GM19328 (cell line): ENCODE measurements around the gene YTHDC2.
A peak's percentile ranks its signal among the peaks of the same experiment; 100 is the strongest.

Experiments used
- ATAC-seq: cut with Tn5 transposase; IDR thresholded peaks from one replicate; pipeline ENCODE4 v1.9.1; 2021; ENCODE audit warnings: mild to moderate bottlenecking, moderate library complexity; ENCODE audit not compliant: unreplicated experiment

YTHDC2 gene

DNA sequence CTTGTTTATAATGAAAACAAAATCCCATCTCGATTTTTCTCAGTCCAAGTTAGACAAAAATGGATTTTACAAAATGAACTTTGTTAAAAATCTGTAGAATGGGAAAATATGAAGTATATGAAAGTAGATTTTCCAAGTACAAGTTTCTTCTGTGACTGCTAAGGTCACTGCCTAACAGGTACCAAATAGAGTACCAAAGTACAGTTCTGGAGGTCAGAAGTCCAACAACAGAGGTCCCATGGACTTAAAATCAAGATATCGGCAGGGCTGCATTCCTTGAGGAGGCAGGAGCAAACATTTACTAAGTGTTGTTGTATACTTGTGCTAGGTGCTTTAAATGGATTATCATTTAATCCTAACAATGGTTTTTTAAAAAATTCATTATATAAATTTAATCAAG lies 5.9 kb downstream of the YTHDC2 start:
- no peak for ATAC-seq

DNA sequence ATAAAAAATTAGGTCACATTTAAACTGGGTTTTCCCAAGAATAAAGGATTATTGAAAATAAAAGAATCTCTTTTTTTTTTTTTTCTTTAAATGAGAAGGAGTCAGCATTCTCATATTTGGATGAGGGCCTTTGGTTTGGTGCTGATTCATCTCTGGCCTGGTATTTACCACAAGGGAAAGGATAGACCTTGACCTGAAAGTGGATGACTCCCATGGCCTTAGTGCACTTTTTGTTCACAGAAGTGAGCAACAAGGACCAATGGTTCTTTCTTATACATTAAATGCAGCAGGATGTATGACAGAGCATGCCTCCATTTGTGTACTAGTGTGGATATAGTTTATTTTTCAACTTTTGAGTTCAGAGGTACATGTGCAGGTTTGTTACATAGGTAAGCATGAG lies 6.9 kb downstream of the YTHDC2 start:
- peak; percentile 39 for ATAC-seq

DNA sequence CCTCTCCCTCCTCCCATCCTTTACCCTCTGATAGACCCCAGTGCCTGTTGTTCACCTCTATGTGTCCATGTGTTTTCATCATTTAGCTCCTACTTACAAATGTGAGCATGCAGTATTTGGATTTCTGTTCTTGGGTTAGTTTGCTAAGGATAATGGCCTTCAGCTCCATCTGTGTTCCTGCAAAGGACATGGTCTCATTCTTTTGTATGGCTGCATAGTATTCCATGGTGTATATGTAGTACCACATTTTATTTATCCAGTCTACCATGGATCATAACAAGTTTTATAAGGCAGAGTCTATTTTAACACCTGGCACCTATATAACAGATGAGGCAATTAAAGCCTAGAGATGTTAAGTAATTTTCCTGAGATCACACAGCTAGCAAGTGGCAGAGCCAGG lies 7.4 kb downstream of the YTHDC2 start:
- no peak for ATAC-seq

- no peak for ATAC-seq
Measured at GRCh38 chr5:113523168-113523567, 9.7 kb downstream of the YTHDC2 start.

GRCh38 chr5:113524927-113525326 lies 11.4 kb downstream of the YTHDC2 start:
- ATAC-seq, result peak; percentile 64

GRCh38 chr5:113526421-113526820 lies 12.9 kb downstream of the YTHDC2 start:
- ATAC-seq, result no peak

DNA sequence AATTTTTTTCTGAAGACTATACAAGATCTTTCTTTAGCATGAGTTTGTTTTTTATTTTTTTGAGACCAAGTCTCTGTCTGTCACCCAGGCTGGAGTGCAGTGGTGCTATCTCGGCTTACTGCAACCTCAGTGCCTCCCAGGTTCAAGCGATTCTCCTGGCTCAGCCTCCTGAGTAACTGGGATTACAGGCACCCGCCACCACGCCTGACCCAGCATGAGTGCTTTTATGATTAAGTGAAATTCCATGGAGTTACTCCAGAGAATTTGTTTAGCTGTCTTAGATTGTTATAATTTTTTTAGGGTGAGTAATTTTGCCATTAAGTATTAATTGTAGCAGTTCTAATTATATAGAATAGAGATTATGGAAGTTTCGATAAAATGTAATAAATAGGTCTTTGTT lies 14.3 kb downstream of the YTHDC2 start:
- no peak for ATAC-seq

DNA sequence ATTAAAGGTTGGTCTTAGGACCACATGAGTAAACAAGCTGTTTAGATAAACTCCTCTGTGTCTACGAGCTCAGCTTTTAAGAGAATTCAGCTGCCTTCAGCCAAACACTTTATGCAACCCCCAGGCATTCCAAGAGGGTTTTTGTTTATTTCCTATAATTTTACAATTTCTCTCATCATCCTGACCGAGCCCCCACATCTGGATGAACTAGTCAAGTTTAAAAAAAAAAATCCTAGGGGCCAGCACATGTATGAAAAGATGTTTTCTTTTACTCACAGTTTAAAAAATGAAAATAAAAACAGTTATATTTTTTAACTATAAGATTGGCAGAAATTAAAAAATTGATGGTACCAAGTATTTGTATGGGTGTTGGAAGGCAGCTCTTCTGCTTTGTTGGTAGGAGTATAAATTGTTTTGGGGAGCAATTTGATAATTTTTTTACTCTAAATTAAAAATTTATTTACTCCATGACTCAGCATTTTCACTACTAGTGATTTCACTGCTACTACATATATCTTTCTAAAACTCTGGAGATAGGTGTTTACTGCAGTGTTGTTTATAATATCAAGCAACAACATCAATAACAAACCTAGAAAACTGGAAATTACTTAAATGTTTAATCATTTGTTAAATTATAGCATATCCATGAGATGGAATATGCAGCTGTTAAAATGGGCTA lies 18.1 kb downstream of the YTHDC2 start:
- ATAC-seq, result no peak

- no peak for ATAC-seq
Measured at GRCh38 chr5:113538313-113538712, 24.8 kb downstream of the YTHDC2 start.

- ATAC-seq, result no peak
Measured at GRCh38 chr5:113546703-113547183, 33.2 kb downstream of the YTHDC2 start.

GRCh38 chr5:113548396-113548795 lies 34.9 kb downstream of the YTHDC2 start:
- no peak for ATAC-seq

DNA sequence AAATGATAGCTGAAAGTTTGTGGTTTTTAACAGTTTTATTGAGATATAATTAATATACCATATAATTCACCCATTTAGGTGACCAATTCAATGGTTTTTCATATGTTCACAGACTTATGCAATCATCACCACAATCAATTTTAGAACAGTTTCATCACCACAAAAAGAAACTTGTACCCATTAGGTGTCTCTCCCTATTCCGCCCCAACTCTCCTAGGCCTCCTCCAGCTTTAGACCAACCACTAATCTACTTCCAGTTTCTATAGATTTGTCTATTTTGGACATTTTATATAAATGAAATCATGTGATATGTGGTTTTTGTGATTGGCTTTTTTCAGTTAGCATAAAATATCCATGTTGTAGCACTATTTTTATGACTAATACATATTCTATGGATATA lies 38.6 kb downstream of the YTHDC2 start:
- ATAC-seq, result no peak

- no peak for ATAC-seq
Measured at GRCh38 chr5:113552620-113553019, 39.1 kb downstream of the YTHDC2 start.

DNA sequence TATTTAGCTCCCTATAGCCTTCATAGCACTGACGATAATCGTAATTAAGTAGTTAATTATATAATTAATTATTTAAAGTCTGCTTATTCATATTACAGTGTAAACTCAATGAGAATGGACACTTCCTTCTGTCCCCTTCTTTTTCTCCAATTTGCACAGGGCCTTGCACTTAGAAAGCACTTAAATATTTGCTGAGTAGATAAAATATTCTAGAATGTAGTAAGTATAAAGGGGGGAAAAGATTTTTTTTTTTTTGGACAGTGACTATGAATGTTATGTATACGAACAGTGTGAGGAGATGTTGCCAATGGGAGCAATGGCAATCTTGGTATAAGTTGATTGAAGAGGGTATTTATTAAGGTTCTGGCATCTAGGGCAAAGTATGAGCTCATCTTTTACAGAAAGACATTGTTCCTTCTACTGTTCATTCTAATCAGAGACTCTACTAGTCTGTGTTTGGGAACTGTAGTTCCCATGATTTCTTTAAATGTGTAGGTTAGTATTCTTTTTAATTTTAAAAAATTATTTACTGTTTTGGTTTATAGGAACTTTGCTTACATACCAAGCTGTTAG lies 49.4 kb downstream of the YTHDC2 start:
- ATAC-seq, result no peak

- ATAC-seq, result no peak
Measured at GRCh38 chr5:113569396-113569795, 55.9 kb downstream of the YTHDC2 start.

DNA sequence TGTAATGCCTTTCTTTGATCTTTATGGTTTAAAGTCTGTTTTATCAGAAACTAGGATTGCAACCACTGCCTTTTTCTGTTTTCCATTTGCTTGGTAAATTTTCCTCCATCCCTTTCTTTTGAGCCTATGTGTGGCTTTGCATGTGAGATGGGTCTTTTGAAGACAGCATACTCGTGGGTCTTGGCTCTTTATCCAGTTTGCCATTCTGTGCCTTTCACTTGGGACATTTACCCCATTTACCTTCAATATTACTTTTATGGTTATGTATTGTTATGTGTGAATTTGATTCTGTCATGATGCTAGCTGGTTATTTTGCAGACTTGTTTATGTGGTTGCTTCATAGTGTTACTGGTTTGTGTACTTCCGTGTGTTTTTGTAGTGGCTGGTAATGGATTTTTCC lies 59.2 kb downstream of the YTHDC2 start:
- no peak for ATAC-seq

DNA sequence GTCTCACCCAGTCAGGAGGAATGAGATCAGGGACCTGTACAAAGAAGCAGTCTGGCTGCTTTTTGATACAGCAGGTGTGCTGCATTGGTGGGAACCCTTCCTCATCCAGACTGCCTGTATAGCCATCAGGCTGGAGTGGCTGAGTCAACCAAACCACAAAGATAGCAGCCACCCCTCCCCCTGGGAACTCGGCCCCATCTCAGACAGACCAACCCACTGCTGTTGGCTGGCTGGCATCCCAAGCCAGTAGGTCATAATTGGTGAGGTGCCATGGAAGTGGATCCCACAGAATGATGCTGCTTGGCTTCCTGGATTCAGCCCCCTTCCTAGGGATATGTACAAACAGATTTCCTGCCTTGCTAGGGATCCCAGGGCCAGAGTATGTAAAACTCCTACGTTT lies 60.9 kb downstream of the YTHDC2 start:
- no peak for ATAC-seq

DNA sequence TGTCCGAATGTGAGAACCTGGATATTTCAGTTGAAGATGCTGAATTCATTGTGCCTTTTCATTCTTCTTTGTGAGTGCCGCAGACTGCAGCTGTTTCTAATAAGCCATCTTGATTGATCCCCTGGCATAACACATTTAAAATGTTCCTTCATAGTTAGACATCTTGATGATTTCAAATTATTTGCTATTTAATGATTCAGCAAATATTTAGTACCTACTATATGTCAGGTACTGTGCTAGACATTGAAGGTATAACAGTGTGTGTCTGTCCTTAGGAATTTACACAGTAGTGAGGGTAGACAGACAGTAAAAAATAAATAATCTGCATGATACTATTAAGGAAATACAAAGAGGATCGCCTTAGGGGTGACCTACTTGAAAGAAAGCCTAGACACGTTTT lies 61.6 kb downstream of the YTHDC2 start:
- no peak for ATAC-seq

- ATAC-seq, result no peak
Measured at GRCh38 chr5:113578091-113578490, 64.6 kb downstream of the YTHDC2 start.

GRCh38 chr5:113581388-113581787 lies 67.9 kb downstream of the YTHDC2 start:
- ATAC-seq, result no peak

DNA sequence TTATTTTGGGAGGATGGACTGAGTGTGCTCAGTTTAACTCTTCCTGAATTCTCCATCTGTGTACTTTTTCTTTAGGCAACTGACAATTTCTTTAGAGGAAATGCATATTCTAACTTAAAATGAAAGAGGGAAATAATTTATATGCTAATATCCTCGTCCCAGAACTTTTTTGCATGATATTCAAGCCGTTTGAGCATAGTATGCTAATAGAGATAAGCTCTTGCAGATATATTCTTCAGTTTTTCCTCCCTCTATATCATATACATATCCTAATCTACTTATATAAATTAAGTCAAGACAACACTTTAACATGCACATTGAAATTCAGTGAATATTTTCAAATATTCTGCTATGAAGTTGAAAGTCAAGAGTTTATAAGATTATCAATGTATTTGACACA lies 84.7 kb downstream of the YTHDC2 start:
- ATAC-seq, result no peak

- no peak for ATAC-seq
Measured at GRCh38 chr5:113598926-113599325, 85.4 kb downstream of the YTHDC2 start.
